WTC11 (cell line): ENCODE data around the gene SMARCA2.

Experiments used
- CBFB ChIP-seq: sonication (generic); formaldehyde crosslinking; IDR thresholded peaks from 2 replicates; pipeline ENCODE4 v1.8.1; 2022; ENCODE audit warnings: mild to moderate bottlenecking, low read depth, missing genetic modification reagents
- CTCF ChIP-seq: fragments of 200-600 bp; IDR thresholded peaks from 2 replicates; pipeline ENCODE4 v1.8.0; 2022; ENCODE audit warnings: antibody characterized with exemption
- FOXK1 ChIP-seq: sonication (generic); formaldehyde crosslinking; IDR thresholded peaks from 2 replicates; pipeline ENCODE4 v1.8.0; 2022; ENCODE audit warnings: mild to moderate bottlenecking, moderate library complexity, missing genetic modification reagents
- IRF1 ChIP-seq: sonication (generic); formaldehyde crosslinking; IDR thresholded peaks from 2 replicates; pipeline ENCODE4 v1.8.0; 2023; ENCODE audit warnings: missing genetic modification reagents
- JUN ChIP-seq: sonication (generic); formaldehyde crosslinking; IDR thresholded peaks from 2 replicates; pipeline ENCODE4 v1.8.0; 2023; ENCODE audit warnings: mild to moderate bottlenecking, missing genetic modification reagents

GRCh38 chr9:2228132-2228531, 213.0 kb downstream of the SMARCA2 start:
- TF ChIP-seq CTCF (peak; percentile 51; the same call in 1 of the 2 replicates), IRF1 (CRISPR knock-in tag) (no peak), CBFB (CRISPR knock-in tag) (no peak), JUN (CRISPR knock-in tag) (no peak), FOXK1 (CRISPR knock-in tag) (no peak)
